Fibroblast of villous mesenchyme (primary cell): ENCODE data around the gene SYTL3. TPM values are rescaled to one million over a fixed set of nuclear protein-coding genes. Genes with fewer than 3 reads are reported as not detected.
A peak's percentile ranks its signal among the peaks of the same experiment; 100 is the strongest.

Source experiments
- DNase-seq: peaks from one replicate; pipeline ENCODE4 v3.0.0-alpha.2; 2010; ENCODE audit warnings: low read depth
- H3K4me3 ChIP-seq: 2 replicates; pipeline ENCODE4 v1.5.1; 2011; ENCODE audit warnings: low read depth, mild to moderate bottlenecking, low read length
- CTCF ChIP-seq: IDR thresholded peaks from 2 replicates; pipeline ENCODE4 v1.5.1; 2012; ENCODE audit warnings: low read depth, mild to moderate bottlenecking, low read length; ENCODE audit not compliant: insufficient read depth
- total RNA-seq: library from RNA; depleted of rRNA; stranded (reverse); fragments of >200 nt; gene quantifications from 2 replicates; pipeline ENCODE4 v1.2.3, GENCODE V29; 2012

Gene SYTL3
- total RNA-seq, 1 donor, result 1.7 TPM

- no peak overlapping the region for H3K4me3 ChIP-seq
- DNase-seq, result no peak
- no peak for TF ChIP-seq CTCF
These were observed 75.8 kb downstream of the SYTL3 start for GRCh38 chr6:158725704-158726103.

GRCh38 chr6:158729906-158730540 is 80.2 kb downstream of the SYTL3 start:
- DNase-seq, result no peak
- no peak for TF ChIP-seq CTCF
- no peak overlapping the region for H3K4me3 ChIP-seq

- no peak overlapping the region for H3K4me3 ChIP-seq
- TF ChIP-seq CTCF, result no peak
- no peak for DNase-seq
These were observed 80.7 kb downstream of the SYTL3 start for GRCh38 chr6:158730541-158730907.

GRCh38 chr6:158735009-158735408 is 85.2 kb downstream of the SYTL3 start:
- DNase-seq, result no peak
- no peak for TF ChIP-seq CTCF
- H3K4me3 ChIP-seq, result no peak overlapping the region

GRCh38 chr6:158737082-158737709 is 87.3 kb downstream of the SYTL3 start:
- no peak overlapping the region for H3K4me3 ChIP-seq
- no peak for DNase-seq
- no peak for TF ChIP-seq CTCF

GRCh38 chr6:158737710-158738615 is 88.1 kb downstream of the SYTL3 start:
- no peak overlapping the region for H3K4me3 ChIP-seq
- TF ChIP-seq CTCF, result no peak
- DNase-seq, result peak; percentile 58
